Right renal cortex interstitium (tissue), 3 donors: Measurements from ENCODE around the gene PTMS. TPM values are rescaled to one million over a fixed set of nuclear protein-coding genes. Genes with fewer than 3 reads are reported as not detected.

Source experiments
- DNase-seq, 3 donors: peaks; one replicate each; pipeline ENCODE4 v3.0.0-alpha.2; 2013; ENCODE audit warnings: low read depth in 3 of 3, low spot score in 2 of 3
- polyA plus RNA-seq, 3 donors: library from polyadenylated mRNA; unstranded; fragments of 120-200 nt; gene quantifications; one replicate each; pipeline ENCODE4 v1.2.1, GENCODE V29; 2013; ENCODE audit not compliant: insufficient read length in 3 of 3

The PTMS gene
- polyA plus RNA-seq, 3 donors, result 498 to 577 (median 564) TPM

- no peak for DNase-seq
These were observed 54.0 kb downstream of the PTMS start for GRCh38 chr12:6820166-6820565.

Other genes starting within 250 kb of the PTMS start
- 1,000 to 10,000 TPM; 1,949 to 2,148 (median 2,005) TPM for gene GAPDH, start 231.8 kb upstream of the PTMS start, polyA plus RNA-seq
- 10 to 100 TPM; 10.2 to 12.2 (median 11.9) TPM for gene IFFO1, start 210.3 kb upstream of the PTMS start, polyA plus RNA-seq
- gene NOP2, start 198.1 kb upstream of the PTMS start, polyA plus RNA-seq, result 10 to 100 TPM; 22.2 to 24.5 (median 24.4) TPM
- gene CHD4, start 159.0 kb upstream of the PTMS start, polyA plus RNA-seq, result 100 to 1,000 TPM; 277 to 287 (median 283) TPM
- 1 to 10 TPM in 2 of 3 donors, under 1 TPM in 1; 0.75 to 1.3 (median 1.2) TPM for gene LPAR5, start 130.4 kb upstream of the PTMS start, polyA plus RNA-seq
- 1 to 10 TPM; 3.5 to 4.7 (median 4.6) TPM for gene ACRBP, start 118.9 kb upstream of the PTMS start, polyA plus RNA-seq
- gene ING4, start 103.2 kb upstream of the PTMS start, polyA plus RNA-seq, result 100 to 1,000 TPM; 125 to 134 (median 128) TPM
- gene ZNF384, start 77.0 kb upstream of the PTMS start, polyA plus RNA-seq, result 10 to 100 TPM; 73.2 to 86.0 (median 76.1) TPM
- 1 to 10 TPM; 8.1 to 9.0 (median 8.9) TPM for gene PIANP, start 65.5 kb upstream of the PTMS start, polyA plus RNA-seq
- 10 to 100 TPM; 58.7 to 69.4 (median 63.4) TPM for gene COPS7A, start 42.3 kb upstream of the PTMS start, polyA plus RNA-seq
- 100 to 1,000 TPM; 184 to 208 (median 196) TPM for gene MLF2, start 13.2 kb upstream of the PTMS start, polyA plus RNA-seq
- 1 to 10 TPM in 1 of 3 donors, under 1 TPM in 2; 0.75 to 1.7 (median 0.90) TPM for gene LAG3, start 6.2 kb downstream of the PTMS start, polyA plus RNA-seq
- gene CD4, start 23.2 kb downstream of the PTMS start, polyA plus RNA-seq, result 10 to 100 TPM; 28.0 to 32.4 (median 31.7) TPM
- gene GPR162, start 55.5 kb downstream of the PTMS start, polyA plus RNA-seq, result 10 to 100 TPM; 22.1 to 28.7 (median 24.7) TPM
- 10 to 100 TPM; 22.8 to 27.5 (median 24.6) TPM for gene P3H3, start 62.0 kb downstream of the PTMS start, polyA plus RNA-seq
- 1 to 10 TPM; 3.7 to 4.3 (median 4.3) TPM for gene GNB3, start 74.6 kb downstream of the PTMS start, polyA plus RNA-seq
- 10 to 100 TPM; 20.5 to 23.3 (median 22.7) TPM for gene CDCA3, start 84.9 kb downstream of the PTMS start, polyA plus RNA-seq
- 10 to 100 TPM; 56.7 to 63.5 (median 61.2) TPM for gene USP5, start 85.8 kb downstream of the PTMS start, polyA plus RNA-seq
- 100 to 1,000 TPM; 611 to 637 (median 629) TPM for gene TPI1, start 101.2 kb downstream of the PTMS start, polyA plus RNA-seq
- 10 to 100 TPM in 2 of 3 donors, 1 to 10 TPM in 1; 7.4 to 13.7 (median 13.2) TPM for gene SPSB2, start 106.9 kb downstream of the PTMS start, polyA plus RNA-seq
- gene LRRC23, start 138.5 kb downstream of the PTMS start, polyA plus RNA-seq, result 10 to 100 TPM; 19.1 to 23.5 (median 23.4) TPM
- gene ENO2, start 148.2 kb downstream of the PTMS start, polyA plus RNA-seq, result 10 to 100 TPM; 12.0 to 12.5 (median 12.2) TPM
- gene ATN1, start 161.6 kb downstream of the PTMS start, polyA plus RNA-seq, result 10 to 100 TPM; 83.9 to 95.0 (median 90.0) TPM
- 1 to 10 TPM in 2 of 3 donors, not detected in 1; 5.0 to 6.0 TPM for gene RNU7-1, start 177.5 kb downstream of the PTMS start, polyA plus RNA-seq
- gene C12orf57, start 177.7 kb downstream of the PTMS start, polyA plus RNA-seq, result 100 to 1,000 TPM; 146 to 155 (median 153) TPM
- gene PTPN6, start 185.0 kb downstream of the PTMS start, polyA plus RNA-seq, result 10 to 100 TPM; 19.0 to 21.1 (median 19.5) TPM
- 100 to 1,000 TPM; 256 to 268 (median 266) TPM for gene PHB2, start 204.3 kb downstream of the PTMS start, polyA plus RNA-seq
- 10 to 100 TPM; 41.6 to 48.2 (median 45.0) TPM for gene EMG1, start 204.6 kb downstream of the PTMS start, polyA plus RNA-seq